Measurements from ENCODE around the gene SKAP2.

GRCh38 chr7:26687032-26687431 is 177.4 kb downstream of the SKAP2 start:
- TF ChIP-seq CTCF (IDR thresholded peaks at IDR 0.05) (no peak), POLR2A (IDR thresholded peaks at IDR 0.05) (no peak), POLR2AphosphoS5 (IDR thresholded peaks at IDR 0.05) (no peak), EP300 (IDR thresholded peaks at IDR 0.05) (no peak)
